GM10266 (cell line): ENCODE measurements around the gene WDFY3.

Experiments used
- DNase-seq: peaks from one replicate; pipeline ENCODE4 v3.0.0; 2012; ENCODE audit errors: extremely low spot score
- TF ChIP-seq, protein P1 (sequence below): IDR thresholded peaks from 2 replicates; pipeline ENCODE4 v1.5.1; 2012; ENCODE audit warnings: mild to moderate bottlenecking, low read depth; ENCODE audit not compliant: control insufficient read depth, insufficient read depth; ENCODE audit errors: missing control alignments

Gene WDFY3

GRCh38 chr4:84706286-84706685, 260.2 kb downstream of the WDFY3 start:
- DNase-seq = no peak
- TF ChIP-seq, protein P1, sequence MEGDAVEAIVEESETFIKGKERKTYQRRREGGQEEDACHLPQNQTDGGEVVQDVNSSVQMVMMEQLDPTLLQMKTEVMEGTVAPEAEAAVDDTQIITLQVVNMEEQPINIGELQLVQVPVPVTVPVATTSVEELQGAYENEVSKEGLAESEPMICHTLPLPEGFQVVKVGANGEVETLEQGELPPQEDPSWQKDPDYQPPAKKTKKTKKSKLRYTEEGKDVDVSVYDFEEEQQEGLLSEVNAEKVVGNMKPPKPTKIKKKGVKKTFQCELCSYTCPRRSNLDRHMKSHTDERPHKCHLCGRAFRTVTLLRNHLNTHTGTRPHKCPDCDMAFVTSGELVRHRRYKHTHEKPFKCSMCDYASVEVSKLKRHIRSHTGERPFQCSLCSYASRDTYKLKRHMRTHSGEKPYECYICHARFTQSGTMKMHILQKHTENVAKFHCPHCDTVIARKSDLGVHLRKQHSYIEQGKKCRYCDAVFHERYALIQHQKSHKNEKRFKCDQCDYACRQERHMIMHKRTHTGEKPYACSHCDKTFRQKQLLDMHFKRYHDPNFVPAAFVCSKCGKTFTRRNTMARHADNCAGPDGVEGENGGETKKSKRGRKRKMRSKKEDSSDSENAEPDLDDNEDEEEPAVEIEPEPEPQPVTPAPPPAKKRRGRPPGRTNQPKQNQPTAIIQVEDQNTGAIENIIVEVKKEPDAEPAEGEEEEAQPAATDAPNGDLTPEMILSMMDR = no peak

GRCh38 chr4:84699001-84699671, 267.4 kb downstream of the WDFY3 start:
- DNase-seq = no peak
- TF ChIP-seq, protein P1 = no peak

DNA sequence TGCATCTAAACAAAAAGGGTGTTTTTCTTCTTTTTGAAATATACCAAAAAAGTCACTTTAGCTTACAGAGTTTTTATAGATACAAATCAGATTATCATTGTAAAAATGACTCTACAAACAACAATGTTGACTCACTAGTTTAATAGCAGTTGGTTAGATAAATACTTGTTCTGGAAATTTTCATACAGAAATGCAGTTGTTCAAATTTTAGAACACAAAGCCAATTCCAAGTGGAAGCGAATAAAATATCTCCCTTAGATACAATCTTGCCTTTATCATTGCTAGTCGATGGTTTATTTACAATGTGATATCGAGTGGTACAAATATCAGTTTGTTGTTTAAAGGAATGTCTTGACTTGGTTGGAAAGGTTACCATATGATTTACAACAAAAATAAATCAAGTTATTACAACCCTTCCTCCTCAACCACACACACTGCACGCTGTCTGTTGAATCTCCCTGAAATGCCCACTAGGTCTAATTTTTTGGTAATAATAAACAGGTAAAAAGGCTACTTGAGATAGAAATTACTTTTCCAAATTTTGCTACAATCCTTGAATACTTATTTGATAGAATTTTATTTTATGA, 268.8 kb downstream of the WDFY3 start:
- no peak for DNase-seq
- TF ChIP-seq, protein P1 = no peak

DNA sequence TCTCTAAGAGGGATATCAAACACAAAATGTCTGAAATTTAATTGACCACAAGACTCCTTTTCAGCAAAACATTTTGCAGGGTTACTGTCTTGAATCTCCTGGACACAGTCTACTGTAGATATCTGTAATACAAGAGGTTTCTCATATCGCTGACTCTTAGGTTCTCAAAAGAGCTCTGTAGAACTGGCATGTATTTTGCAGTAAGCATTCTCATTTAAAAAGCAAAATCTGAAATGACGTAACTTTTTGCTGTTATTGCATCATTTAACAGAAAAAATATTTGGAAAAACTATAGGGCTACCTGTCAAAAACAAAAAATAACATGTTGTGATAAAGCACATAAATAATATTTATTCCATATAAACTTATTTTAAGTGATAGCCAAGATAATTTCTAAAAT, 269.3 kb downstream of the WDFY3 start:
- DNase-seq = no peak

GRCh38 chr4:84691800-84692199, 274.7 kb downstream of the WDFY3 start:
- TF ChIP-seq, protein P1 = no peak
- DNase-seq = no peak

More for the DNA sequence above, 269.3 kb downstream of the WDFY3 start:
- TF ChIP-seq, protein P1 = no peak

- TF ChIP-seq, protein P1 = no peak
- no peak for DNase-seq
Observed at GRCh38 chr4:84691170-84691691, 275.3 kb downstream of the WDFY3 start.

DNA sequence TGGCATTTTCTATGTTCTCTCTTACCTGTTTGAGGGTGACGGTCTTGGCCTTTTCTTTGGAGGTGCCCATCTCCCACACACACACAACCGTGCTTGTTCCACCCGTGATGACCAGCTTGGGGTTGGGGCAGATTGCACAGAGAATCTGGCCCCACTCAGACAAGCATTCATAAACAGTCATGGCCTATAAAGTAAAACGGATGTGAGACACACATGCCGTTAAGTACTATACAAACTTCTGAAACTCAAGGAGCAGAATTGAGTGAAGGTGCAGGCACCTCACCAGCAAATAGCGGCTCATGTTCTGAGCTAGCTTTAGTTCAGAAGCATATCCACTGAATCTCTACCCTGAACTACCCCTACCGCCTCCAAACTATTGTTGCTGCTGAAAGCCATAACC, 276.0 kb downstream of the WDFY3 start:
- DNase-seq = no peak
- TF ChIP-seq, protein P1 = no peak
